Muscle layer of colon (tissue), 2 donors: Measurements from ENCODE around the gene PDE6H.
A peak's percentile ranks its signal among the peaks of the same experiment; 100 is the strongest.

Source experiments
- H3K27ac ChIP-seq: one replicate; pipeline ENCODE4 v1.7.0; 2013; ENCODE audit warnings: low read depth, mild to moderate bottlenecking, low read length, moderate library complexity
- H3K27me3 ChIP-seq, 2 donors: one replicate each; pipeline ENCODE4 v1.7.0; 2013; ENCODE audit warnings: low read length in 2 of 2, mild to moderate bottlenecking in 2 of 2; ENCODE audit not compliant: insufficient read depth in 2 of 2, control insufficient read depth in 1 of 2
- H3K36me3 ChIP-seq: one replicate; pipeline ENCODE4 v1.7.0; 2013; ENCODE audit warnings: mild to moderate bottlenecking, low read length; ENCODE audit not compliant: insufficient read depth
- H3K4me1 ChIP-seq: one replicate; pipeline ENCODE4 v1.7.0; 2013; ENCODE audit warnings: mild to moderate bottlenecking, low read length; ENCODE audit not compliant: insufficient read depth
- H3K4me3 ChIP-seq, 2 donors: one replicate each; pipeline ENCODE4 v1.7.0; 2013; ENCODE audit warnings: low read length in 2 of 2, low read depth in 1 of 2, mild to moderate bottlenecking in 1 of 2, moderate library complexity in 1 of 2
- H3K9ac ChIP-seq: one replicate; pipeline ENCODE4 v1.7.0; 2013; ENCODE audit warnings: low read length
- H3K9me3 ChIP-seq: one replicate; pipeline ENCODE4 v1.7.0; 2013; ENCODE audit warnings: mild to moderate bottlenecking, low read length
- donor health status: abdominal sarcoma.
- donor health status: Adenocarcinoma of cecum.

Gene PDE6H

DNA sequence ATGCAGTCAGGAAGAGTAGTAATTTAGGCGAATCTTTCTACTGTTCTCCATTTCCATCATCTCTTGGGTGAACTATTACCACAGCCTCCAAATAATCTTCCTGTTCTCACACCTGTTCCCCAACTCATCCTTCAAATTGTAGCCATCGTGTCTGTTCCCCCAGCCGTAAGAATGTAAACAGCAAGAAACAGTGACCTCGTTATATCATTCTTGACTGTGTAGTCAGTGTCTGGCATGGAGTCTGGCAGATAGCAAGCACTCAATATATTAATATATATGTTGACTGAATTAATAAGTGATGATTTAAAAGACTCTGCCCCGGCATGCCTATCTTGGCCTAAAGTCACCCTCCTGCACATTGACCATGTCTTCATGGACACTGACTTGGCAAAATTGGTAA, 20.3 kb downstream of the PDE6H start:
- H3K27ac ChIP-seq, result no peak overlapping the region
- peaks cover 6% of the 10 kb centered on the region for H3K4me1 ChIP-seq
- no peak overlapping the region for H3K4me3 ChIP-seq
- H3K36me3 ChIP-seq, result no peaks in the 10 kb centered on the region
- no peaks in the 10 kb centered on the region for H3K27me3 ChIP-seq
- H3K9ac ChIP-seq, result no peak overlapping the region
- no peaks in the 10 kb centered on the region for H3K9me3 ChIP-seq

DNA sequence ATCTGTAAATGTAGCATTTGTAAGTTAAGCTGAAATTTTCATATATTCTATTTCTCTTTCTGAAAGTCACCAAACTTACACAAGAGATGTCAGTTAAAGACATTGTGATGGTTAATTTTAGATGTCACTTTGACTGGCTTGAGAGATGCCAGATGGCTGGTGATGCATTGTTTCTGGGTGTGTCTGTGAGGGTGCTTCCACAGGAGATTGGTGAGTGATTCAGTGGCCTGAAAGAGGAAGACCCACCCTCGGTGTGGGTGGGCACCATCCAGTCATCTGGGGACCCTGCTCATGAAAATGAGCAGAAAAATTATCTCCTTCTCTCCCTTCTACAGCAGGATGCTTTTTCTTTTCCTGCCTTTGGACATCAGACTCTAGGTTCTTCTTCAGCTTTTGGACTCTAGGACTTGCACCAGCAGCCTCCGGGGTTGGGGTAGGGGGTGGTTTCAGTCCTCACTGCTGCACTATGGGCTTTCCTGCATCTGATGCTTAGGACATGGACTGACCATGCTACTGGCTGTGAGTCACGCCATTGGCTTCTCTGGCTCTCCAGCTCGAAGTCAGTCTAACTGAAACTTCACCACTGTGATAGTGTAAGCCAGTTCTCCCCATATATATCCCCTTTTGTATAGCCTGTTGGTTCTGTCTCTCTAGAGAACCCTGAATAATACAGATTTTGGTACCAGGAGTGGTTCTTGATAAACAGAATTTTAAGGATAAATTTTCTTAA, 20.9 kb downstream of the PDE6H start:
- no peak overlapping the region for H3K4me3 ChIP-seq

GRCh38 chr12:14994610-14995009, 21.8 kb downstream of the PDE6H start:
- Histone ChIP-seq H3K4me3 (no peak overlapping the region), H3K9me3 (no peaks in the 10 kb centered on the region), H3K27me3 (no peaks in the 10 kb centered on the region), H3K9ac (no peak overlapping the region), H3K4me1 (peaks cover 21% of the 10 kb centered on the region), H3K27ac (no peak overlapping the region), H3K36me3 (no peaks in the 10 kb centered on the region)

More for the DNA sequence above, 20.9 kb downstream of the PDE6H start:
- Histone ChIP-seq H3K9me3 (no peaks in the 10 kb centered on the region), H3K4me1 (peaks cover 12% of the 10 kb centered on the region), H3K27me3 (no peaks in the 10 kb centered on the region), H3K9ac (no peak overlapping the region), H3K36me3 (no peaks in the 10 kb centered on the region), H3K27ac (no peak overlapping the region)

DNA sequence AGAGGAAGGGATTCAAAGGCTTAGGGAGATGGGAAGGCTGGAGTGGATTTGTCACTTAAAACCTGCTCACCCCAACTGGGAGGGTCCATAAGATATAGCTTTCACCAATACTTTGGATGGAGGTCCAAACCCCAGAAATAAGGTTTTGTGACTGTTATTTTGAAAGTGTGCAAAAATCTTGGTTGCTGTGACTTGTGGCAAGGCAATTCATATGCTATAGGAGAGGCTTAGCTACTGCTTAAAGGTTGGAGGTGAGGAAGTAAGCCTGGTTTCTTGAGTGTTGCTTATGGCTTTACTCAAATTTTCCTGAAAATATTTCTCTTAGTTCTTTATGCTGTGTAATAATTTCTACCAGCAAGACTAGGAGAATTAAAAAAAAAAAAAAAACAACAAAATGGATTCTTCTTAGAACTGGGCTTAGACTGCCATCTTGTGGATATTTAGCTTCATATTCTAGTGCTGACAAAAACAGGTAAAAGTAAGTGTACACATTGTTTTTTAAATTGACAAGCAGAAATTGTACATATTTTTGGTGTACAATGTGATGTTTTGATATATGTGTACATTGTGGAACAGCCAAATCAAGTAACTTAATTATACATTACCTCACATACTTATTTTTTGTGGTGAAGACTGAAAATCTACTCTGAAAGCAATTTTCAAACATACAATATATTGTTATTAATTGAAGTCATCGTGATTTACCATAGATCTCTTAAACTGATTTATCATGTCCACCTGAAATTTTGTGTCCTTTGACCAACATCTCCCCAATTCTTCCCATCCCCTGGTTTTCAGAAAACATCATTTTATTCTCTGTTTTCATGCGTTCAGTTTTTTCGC, 23.0 kb downstream of the PDE6H start:
- no peaks in the 10 kb centered on the region for H3K27me3 ChIP-seq
- no peaks in the 10 kb centered on the region for H3K36me3 ChIP-seq
- peaks cover 33% of the 10 kb centered on the region for H3K4me1 ChIP-seq
- no peak overlapping the region for H3K9ac ChIP-seq
- no peaks in the 10 kb centered on the region for H3K9me3 ChIP-seq
- H3K4me3 ChIP-seq, result no peak overlapping the region
- no peak overlapping the region for H3K27ac ChIP-seq

DNA sequence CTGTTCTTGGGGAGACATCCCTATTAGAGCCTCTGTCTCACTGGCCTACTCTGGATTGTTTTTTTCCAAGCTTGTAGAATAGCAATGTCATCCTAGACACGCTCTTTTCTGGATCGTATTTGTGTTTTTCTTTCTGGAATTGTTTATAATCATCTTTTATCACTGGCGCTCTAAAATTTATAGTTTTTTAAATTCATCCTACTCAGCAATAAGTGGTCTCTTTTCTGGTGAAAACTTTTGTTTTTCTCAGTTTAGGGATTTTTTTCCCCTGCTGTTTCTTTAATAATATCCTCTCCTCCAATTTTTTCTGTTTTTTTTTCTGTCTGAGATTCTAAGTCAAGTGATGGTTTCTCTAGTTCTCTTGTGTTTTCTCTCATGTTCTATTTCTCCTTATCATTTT, 25.2 kb downstream of the PDE6H start:
- H3K4me1 ChIP-seq, result peaks cover 49% of the 10 kb centered on the region
- H3K9ac ChIP-seq, result no peak overlapping the region
- H3K4me3 ChIP-seq, result no peak overlapping the region
- no peaks in the 10 kb centered on the region for H3K27me3 ChIP-seq
- H3K9me3 ChIP-seq, result no peaks in the 10 kb centered on the region
- no peaks in the 10 kb centered on the region for H3K36me3 ChIP-seq
- H3K27ac ChIP-seq, result no peak overlapping the region

GRCh38 chr12:14999021-14999694, 26.3 kb downstream of the PDE6H start:
- no peaks in the 10 kb centered on the region for H3K9me3 ChIP-seq
- no peaks in the 10 kb centered on the region for H3K36me3 ChIP-seq
- H3K9ac ChIP-seq, result no peak overlapping the region
- H3K27me3 ChIP-seq, result no peaks in the 10 kb centered on the region
- H3K4me1 ChIP-seq, result peaks cover 50% of the 10 kb centered on the region
- H3K27ac ChIP-seq, result peak overlapping the region; percentile 69
- H3K4me3 ChIP-seq, result no peak overlapping the region

DNA sequence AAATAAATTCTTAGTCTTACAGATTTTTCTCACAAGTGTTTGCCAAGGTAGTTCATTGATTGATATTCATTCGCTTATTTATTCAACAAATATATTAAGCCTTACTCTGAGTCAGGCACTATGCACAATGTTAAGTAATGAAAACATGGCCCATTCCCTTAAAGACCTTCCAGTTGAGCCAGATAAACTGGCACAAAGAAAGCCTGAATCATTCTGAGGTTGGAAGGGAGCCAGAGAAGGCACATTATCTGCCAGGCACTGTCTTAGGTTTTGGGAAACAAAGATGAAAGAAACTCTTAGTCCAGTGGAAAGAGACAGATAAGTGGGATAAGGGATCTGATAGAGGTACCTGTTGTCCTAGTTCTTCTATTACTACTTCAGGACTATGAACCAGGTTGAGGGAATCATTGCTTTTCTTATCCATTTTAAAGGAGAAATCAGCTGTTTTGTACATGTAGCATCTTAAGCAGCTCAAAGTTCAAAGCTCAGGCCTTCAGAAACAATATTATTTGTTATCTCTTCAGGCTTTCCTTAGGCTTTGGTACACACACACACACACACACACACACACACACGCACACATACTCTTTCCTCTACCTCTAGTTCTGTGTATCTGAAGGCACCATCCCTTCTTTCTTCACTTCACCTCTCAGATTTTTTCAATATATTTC, 27.0 kb downstream of the PDE6H start:
- H3K4me3 ChIP-seq, result no peak overlapping the region
- no peaks in the 10 kb centered on the region for H3K36me3 ChIP-seq
- H3K9me3 ChIP-seq, result no peaks in the 10 kb centered on the region
- H3K27ac ChIP-seq, result peak overlapping the region; percentile 69
- H3K9ac ChIP-seq, result no peak overlapping the region
- peaks cover 54% of the 10 kb centered on the region for H3K4me1 ChIP-seq
- no peaks in the 10 kb centered on the region for H3K27me3 ChIP-seq

- no peaks in the 10 kb centered on the region for H3K27me3 ChIP-seq
- no peaks in the 10 kb centered on the region for H3K9me3 ChIP-seq
- H3K36me3 ChIP-seq, result no peaks in the 10 kb centered on the region
- H3K4me3 ChIP-seq, result no peak overlapping the region
- H3K9ac ChIP-seq, result no peak overlapping the region
- peaks cover 55% of the 10 kb centered on the region for H3K4me1 ChIP-seq
- H3K27ac ChIP-seq, result no peak overlapping the region
These were observed 27.7 kb downstream of the PDE6H start for GRCh38 chr12:15000575-15000974.

DNA sequence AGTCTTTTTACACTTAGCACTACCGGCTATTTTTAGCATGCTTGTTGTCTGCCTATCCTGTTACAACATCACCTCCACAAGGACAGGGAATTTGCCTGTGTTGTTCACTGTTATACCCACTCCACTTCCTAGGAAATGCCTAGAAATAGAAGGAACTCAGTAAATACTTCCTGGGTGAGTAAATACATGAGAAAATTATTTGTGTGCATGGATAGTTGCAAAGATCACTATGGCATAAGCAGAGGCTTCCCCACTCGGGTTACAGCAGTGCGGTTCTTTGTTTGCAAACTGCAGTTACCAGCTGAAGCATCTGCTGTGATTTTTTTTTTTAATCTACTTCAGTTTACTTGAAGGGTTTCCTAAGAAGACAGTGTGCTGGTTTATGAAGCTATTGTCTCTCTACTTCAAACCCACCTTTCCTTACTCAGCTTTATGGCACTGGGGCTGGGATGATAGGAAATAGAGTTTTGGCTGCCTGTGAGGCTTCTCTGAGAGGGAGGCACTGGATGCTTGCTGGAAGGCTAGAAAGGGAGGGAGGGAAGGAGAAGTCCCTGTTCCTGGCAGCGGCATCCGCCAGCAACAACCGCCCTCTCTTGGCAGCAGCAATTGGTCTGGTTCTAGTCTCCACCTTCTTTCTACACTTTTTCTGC, 29.0 kb downstream of the PDE6H start:
- Histone ChIP-seq H3K27ac (peak overlapping the region; percentile 74), H3K4me1 (peaks cover 53% of the 10 kb centered on the region), H3K36me3 (no peaks in the 10 kb centered on the region), H3K9me3 (no peaks in the 10 kb centered on the region), H3K9ac (no peak overlapping the region), H3K4me3 (peak overlapping the region in 1 of 2 donors; percentile 17), H3K27me3 (no peaks in the 10 kb centered on the region)

- no peaks in the 10 kb centered on the region for H3K27me3 ChIP-seq
- H3K4me1 ChIP-seq, result peaks cover 50% of the 10 kb centered on the region
- no peaks in the 10 kb centered on the region for H3K36me3 ChIP-seq
- no peak overlapping the region for H3K4me3 ChIP-seq
- H3K9me3 ChIP-seq, result no peaks in the 10 kb centered on the region
- H3K9ac ChIP-seq, result no peak overlapping the region
- no peak overlapping the region for H3K27ac ChIP-seq
These were observed 31.6 kb downstream of the PDE6H start for GRCh38 chr12:15004421-15004820.

- no peaks in the 10 kb centered on the region for H3K36me3 ChIP-seq
- H3K9me3 ChIP-seq, result no peaks in the 10 kb centered on the region
- H3K4me3 ChIP-seq, result no peak overlapping the region
- no peaks in the 10 kb centered on the region for H3K27me3 ChIP-seq
- peaks cover 44% of the 10 kb centered on the region for H3K4me1 ChIP-seq
- no peak overlapping the region for H3K9ac ChIP-seq
- no peak overlapping the region for H3K27ac ChIP-seq
These were observed 32.2 kb downstream of the PDE6H start for GRCh38 chr12:15005064-15005463.
